Measurements from ENCODE around the gene PRKN.

Gene PRKN

GRCh38 chr6:161547617-161548016 is 1179.9 kb downstream of the PRKN start:
- no peak for DNase-seq (ENCODE audit: insufficient read length, low spot score)
- no peak for FAIRE-seq

- DNase-seq (ENCODE audit: insufficient read length, low spot score) (no peak), FAIRE-seq (no peak)
These were observed 1180.9 kb downstream of the PRKN start for GRCh38 chr6:161546632-161547031.

- FAIRE-seq (no peak), DNase-seq (ENCODE audit: insufficient read length, low spot score) (no peak)
These were observed 1181.8 kb downstream of the PRKN start for GRCh38 chr6:161545741-161546140.

GRCh38 chr6:161544801-161545480 is 1182.6 kb downstream of the PRKN start:
- FAIRE-seq, result no peak
- DNase-seq (ENCODE audit: insufficient read length, low spot score), result no peak

- no peak for DNase-seq (ENCODE audit: insufficient read length, low spot score)
- no peak for FAIRE-seq
These were observed 1183.8 kb downstream of the PRKN start for GRCh38 chr6:161543684-161544309.

GRCh38 chr6:161542346-161542980 is 1185.1 kb downstream of the PRKN start:
- DNase-seq (ENCODE audit: insufficient read length, low spot score) (no peak), FAIRE-seq (no peak)

- DNase-seq (ENCODE audit: insufficient read length, low spot score), result no peak
- FAIRE-seq, result no peak
These were observed 1187.0 kb downstream of the PRKN start for GRCh38 chr6:161540532-161540931.

- no peak for FAIRE-seq
- no peak for DNase-seq (ENCODE audit: insufficient read length, low spot score)
These were observed 1191.3 kb downstream of the PRKN start for GRCh38 chr6:161536224-161536630.

GRCh38 chr6:161534264-161534873 is 1193.2 kb downstream of the PRKN start:
- FAIRE-seq, result no peak
- no peak for DNase-seq (ENCODE audit: insufficient read length, low spot score)

- DNase-seq (ENCODE audit: insufficient read length, low spot score), result no peak
- FAIRE-seq, result no peak
These were observed 1194.3 kb downstream of the PRKN start for GRCh38 chr6:161533266-161533665.

GRCh38 chr6:161532536-161532935 is 1195.0 kb downstream of the PRKN start:
- no peak for FAIRE-seq
- DNase-seq (ENCODE audit: insufficient read length, low spot score), result no peak

GRCh38 chr6:161526794-161527193 is 1200.8 kb downstream of the PRKN start:
- FAIRE-seq, result no peak
- DNase-seq (ENCODE audit: insufficient read length, low spot score), result no peak

- no peak for FAIRE-seq
- no peak for DNase-seq (ENCODE audit: insufficient read length, low spot score)
These were observed 1204.2 kb downstream of the PRKN start for GRCh38 chr6:161523362-161523761.

GRCh38 chr6:161522276-161522675 is 1205.3 kb downstream of the PRKN start:
- FAIRE-seq (no peak), DNase-seq (ENCODE audit: insufficient read length, low spot score) (no peak)

- DNase-seq (ENCODE audit: insufficient read length, low spot score), result no peak
- FAIRE-seq, result no peak
These were observed 1216.0 kb downstream of the PRKN start for GRCh38 chr6:161511447-161512095.

- DNase-seq (ENCODE audit: insufficient read length, low spot score) (no peak), FAIRE-seq (no peak)
These were observed 1219.2 kb downstream of the PRKN start for GRCh38 chr6:161508341-161508740.

- FAIRE-seq (no peak), DNase-seq (ENCODE audit: insufficient read length, low spot score) (no peak)
These were observed 1220.2 kb downstream of the PRKN start for GRCh38 chr6:161507375-161507774.

- no peak for FAIRE-seq
These were observed 1224.0 kb downstream of the PRKN start for GRCh38 chr6:161503570-161503969.

GRCh38 chr6:161498881-161499280 is 1228.7 kb downstream of the PRKN start:
- FAIRE-seq, result no peak
- DNase-seq (ENCODE audit: insufficient read length, low spot score), result no peak

More at GRCh38 chr6:161503570-161503969, 1224.0 kb downstream of the PRKN start:
- no peak for DNase-seq (ENCODE audit: insufficient read length, low spot score)

- peak; percentile 45 for DNase-seq (ENCODE audit: insufficient read length, low spot score)
- FAIRE-seq, result peak; percentile 78
These were observed 1229.2 kb downstream of the PRKN start for GRCh38 chr6:161498359-161498758.

GRCh38 chr6:161496941-161497340 is 1230.6 kb downstream of the PRKN start:
- DNase-seq (ENCODE audit: insufficient read length, low spot score) (no peak), FAIRE-seq (no peak)
